Activated naive CD4-positive, alpha-beta T cell treated with Interleukin-2 at 50 U/mL for 16 hours (primary cell): ENCODE data around the gene ABHD10.

Source experiments
- DNase-seq: peaks from one replicate; pipeline ENCODE4 v3.0.0-alpha.2; 2020

ABHD10 gene

GRCh38 chr3:111978583-111979433 is at the start of gene ABHD10:
Gene ABHD10, plus strand, starts transcription at chr3:111979026. Its CDS starts 36 bp downstream, at chr3:111979062.
- peak; percentile 97 for DNase-seq

GRCh38 chr3:111929484-111929883 is 49.3 kb upstream of the ABHD10 start:
- DNase-seq: no peak

GRCh38 chr3:111932946-111933345 is 45.9 kb upstream of the ABHD10 start:
- no peak for DNase-seq

GRCh38 chr3:111936191-111936841 is 42.5 kb upstream of the ABHD10 start:
- no peak for DNase-seq

- DNase-seq: no peak
These were observed 41.9 kb upstream of the ABHD10 start for GRCh38 chr3:111936967-111937366.

GRCh38 chr3:111937871-111938270 is 41.0 kb upstream of the ABHD10 start:
- no peak for DNase-seq

- DNase-seq: no peak
These were observed 39.0 kb upstream of the ABHD10 start for GRCh38 chr3:111939873-111940272.

GRCh38 chr3:111943533-111943932 is 35.3 kb upstream of the ABHD10 start:
- DNase-seq: no peak

- no peak for DNase-seq
These were observed 34.5 kb upstream of the ABHD10 start for GRCh38 chr3:111944372-111944771.

GRCh38 chr3:111947231-111947630 is 31.6 kb upstream of the ABHD10 start:
- no peak for DNase-seq

- no peak for DNase-seq
These were observed 30.0 kb upstream of the ABHD10 start for GRCh38 chr3:111948786-111949185.

- DNase-seq: no peak
These were observed 29.1 kb upstream of the ABHD10 start for GRCh38 chr3:111949712-111950111.

GRCh38 chr3:111951032-111951431 is 27.8 kb upstream of the ABHD10 start:
- no peak for DNase-seq

GRCh38 chr3:111952086-111952485 is 26.7 kb upstream of the ABHD10 start:
- no peak for DNase-seq

GRCh38 chr3:111952866-111953450 is 25.9 kb upstream of the ABHD10 start:
- no peak for DNase-seq

- no peak for DNase-seq
These were observed 24.4 kb upstream of the ABHD10 start for GRCh38 chr3:111954228-111954990.

GRCh38 chr3:111955876-111956275 is 22.9 kb upstream of the ABHD10 start:
- no peak for DNase-seq

- DNase-seq: no peak
These were observed 22.4 kb upstream of the ABHD10 start for GRCh38 chr3:111956449-111956848.

- DNase-seq: no peak
These were observed 21.7 kb upstream of the ABHD10 start for GRCh38 chr3:111956995-111957734.

GRCh38 chr3:111961461-111962164 is 17.2 kb upstream of the ABHD10 start:
- no peak for DNase-seq

GRCh38 chr3:111963424-111963823 is 15.4 kb upstream of the ABHD10 start:
- no peak for DNase-seq

GRCh38 chr3:111965484-111965883 is 13.3 kb upstream of the ABHD10 start:
- no peak for DNase-seq
